Hepatic stellate cell (primary cell): ENCODE results near the gene ADAMTS15.

Experiments
- DNase-seq: peaks from one replicate; pipeline ENCODE4 v3.0.0; 2011; ENCODE audit warnings: low spot score

ADAMTS15 gene

DNA sequence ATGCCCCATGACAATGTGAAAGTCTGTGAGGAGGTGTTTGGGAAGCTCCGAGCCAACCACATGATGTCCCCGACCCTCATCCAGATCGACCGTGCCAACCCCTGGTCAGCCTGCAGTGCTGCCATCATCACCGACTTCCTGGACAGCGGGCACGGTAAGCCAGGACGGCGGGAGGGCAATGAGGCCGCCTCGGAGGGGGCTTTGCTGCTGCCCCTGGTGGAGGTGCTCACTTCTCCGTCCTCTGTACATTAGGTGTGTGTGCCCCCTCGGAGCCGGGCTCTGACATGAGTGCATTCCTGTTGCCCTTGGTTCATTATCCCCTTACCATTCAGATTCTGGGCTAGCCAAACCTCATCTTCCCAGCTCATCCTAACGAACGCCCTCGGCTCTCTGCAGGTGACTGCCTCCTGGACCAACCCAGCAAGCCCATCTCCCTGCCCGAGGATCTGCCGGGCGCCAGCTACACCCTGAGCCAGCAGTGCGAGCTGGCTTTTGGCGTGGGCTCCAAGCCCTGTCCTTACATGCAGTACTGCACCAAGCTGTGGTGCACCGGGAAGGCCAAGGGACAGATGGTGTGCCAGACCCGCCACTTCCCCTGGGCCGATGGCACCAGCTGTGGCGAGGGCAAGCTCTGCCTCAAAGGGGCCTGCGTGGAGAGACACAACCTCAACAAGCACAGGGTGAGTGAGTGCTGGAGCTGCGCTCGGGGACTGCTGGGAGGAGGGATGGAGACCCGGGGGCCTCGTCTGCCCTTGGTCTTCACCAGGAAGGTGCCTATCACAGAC lies 13.8 kb downstream of the ADAMTS15 start:
- no peak for DNase-seq

DNA sequence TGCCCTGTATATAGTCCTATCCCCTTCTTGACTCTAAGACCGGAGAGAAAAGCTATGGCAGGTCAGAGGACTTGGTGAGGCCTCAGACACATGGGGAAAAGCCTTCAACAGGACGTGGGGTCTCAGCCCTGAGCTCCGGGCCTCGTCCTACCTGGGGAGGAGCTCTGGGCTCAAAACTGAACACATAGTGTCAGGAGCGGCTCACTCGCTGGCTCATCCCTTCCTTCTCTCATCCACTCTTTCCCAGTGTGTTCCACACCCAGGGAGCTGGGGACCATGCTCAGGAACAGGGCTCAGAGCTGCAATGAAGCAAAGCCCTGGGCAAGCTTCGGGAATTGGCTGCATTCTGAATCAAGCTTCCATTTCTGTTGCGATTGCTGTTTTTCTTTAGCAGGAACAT lies 14.5 kb downstream of the ADAMTS15 start:
- DNase-seq: no peak

DNA sequence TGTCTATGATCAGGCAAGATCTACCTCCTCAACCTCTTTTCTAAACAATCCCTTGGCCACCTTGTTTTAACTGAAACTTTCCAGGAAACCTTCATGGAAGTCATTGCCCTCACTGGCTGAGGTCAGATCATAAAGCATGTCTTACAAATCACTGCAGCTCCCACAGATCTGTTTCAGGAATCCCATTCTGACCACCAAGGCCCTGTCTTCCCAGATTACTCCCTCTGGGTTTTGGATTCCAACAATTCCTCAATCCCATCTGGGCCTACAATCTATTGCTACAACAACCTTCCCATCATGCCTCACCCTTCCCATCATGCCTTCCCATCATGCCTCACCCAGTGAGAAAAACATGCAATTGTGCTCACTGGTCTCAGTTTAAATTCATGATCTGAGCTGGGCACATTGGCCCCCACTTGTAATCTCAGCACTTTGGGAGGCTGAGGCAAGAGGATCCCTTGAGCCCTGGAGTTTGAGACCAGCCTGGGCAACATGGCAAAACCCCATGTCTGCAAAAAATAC lies 15.9 kb downstream of the ADAMTS15 start:
- peak; percentile 64 for DNase-seq

DNA sequence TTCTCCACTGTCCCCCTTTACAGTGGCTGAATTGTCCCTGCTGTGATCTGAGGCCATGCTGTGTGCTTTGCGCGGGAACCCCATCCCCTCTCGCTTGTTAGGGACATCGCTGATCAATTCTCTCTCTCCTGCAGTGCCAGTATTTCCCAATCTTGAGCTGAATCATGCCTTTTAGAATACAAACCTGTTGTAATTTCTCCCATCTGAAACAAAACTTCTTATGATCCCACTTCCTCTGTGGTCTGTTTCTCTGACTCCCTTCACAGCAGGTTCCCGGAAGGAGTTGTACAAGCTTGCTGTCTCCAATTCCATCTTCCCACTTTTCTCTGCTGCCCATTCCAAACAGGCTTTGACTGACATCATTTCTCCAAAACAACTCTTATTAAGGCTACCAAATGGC lies 16.8 kb downstream of the ADAMTS15 start:
- no peak for DNase-seq

DNA sequence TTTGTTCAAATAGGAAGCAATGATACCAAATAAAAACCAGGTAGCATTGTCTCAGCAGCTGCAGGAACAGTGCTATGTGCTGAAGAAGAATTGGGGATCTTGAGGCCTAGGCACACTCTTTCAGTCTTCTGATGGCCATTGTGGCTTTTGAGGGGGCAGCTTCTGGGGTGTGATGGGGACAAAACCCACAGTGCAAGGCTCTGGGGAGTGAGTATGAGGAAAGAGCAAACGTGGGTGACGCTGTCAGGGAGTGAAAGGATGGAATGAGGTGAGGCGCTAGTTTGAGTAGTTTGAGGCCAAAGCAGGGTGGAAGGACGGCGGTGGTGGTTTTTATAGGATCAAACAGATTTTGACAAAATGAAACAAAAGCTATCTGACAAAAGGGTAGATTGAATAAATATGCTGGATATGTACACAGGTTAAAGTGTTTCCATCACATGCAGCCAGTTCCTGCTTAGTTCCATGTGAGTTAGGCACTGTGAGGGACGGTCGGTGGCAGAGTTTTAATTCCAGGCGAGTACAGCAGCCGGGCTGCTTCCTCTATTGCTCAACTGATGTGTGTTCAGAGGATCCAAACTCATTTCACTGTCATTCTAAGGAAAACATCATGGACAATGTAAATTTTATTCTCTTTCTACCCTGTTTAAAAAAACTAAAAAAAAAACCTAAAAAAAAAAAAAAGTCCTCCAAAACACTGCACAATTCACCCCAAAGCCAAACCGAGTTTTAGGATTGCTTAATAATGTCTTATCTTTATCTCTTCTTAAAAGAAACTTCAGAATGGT lies 18.9 kb downstream of the ADAMTS15 start:
- DNase-seq: no peak

DNA sequence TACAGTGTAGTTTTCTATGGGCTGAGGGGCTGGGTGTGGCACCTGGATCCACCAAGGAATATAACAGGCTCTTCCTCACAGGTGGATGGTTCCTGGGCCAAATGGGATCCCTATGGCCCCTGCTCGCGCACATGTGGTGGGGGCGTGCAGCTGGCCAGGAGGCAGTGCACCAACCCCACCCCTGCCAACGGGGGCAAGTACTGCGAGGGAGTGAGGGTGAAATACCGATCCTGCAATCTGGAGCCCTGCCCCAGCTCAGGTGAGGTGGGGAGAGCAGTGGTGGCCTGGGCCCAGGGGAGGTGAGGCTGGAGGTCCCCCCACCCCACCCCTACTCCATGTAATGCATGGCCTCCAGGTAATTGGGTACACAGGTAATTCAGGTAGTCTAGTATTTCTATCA lies 20.7 kb downstream of the ADAMTS15 start:
- DNase-seq: no peak

DNA sequence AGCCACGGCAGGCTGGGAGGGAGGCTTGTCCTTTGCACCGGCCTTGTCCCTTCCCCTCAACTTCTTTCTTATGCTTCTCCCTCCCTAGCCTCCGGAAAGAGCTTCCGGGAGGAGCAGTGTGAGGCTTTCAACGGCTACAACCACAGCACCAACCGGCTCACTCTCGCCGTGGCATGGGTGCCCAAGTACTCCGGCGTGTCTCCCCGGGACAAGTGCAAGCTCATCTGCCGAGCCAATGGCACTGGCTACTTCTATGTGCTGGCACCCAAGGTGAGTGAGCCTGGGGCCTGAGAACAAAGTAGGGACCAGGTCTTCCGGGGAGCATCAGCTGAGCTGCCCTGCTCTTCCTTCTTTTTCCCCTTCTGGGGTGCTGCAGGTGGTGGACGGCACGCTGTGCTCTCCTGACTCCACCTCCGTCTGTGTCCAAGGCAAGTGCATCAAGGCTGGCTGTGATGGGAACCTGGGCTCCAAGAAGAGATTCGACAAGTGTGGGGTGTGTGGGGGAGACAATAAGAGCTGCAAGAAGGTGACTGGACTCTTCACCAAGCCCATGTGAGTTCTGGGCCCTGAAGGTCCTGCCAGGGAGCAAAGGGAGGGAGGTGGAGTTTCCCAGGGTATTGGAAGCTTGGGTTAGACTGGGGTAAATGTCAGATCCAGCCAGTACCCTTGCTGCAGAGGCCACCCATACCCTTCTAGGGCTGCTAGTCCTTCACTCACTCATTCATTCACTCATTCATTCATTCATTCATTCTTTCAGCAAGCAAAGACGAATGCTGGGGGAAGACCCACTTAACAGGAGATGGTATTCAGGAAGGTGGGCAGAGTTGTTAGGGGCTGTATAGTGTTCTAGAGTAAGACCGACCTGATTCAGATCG lies 22.6 kb downstream of the ADAMTS15 start:
- DNase-seq: no peak

DNA sequence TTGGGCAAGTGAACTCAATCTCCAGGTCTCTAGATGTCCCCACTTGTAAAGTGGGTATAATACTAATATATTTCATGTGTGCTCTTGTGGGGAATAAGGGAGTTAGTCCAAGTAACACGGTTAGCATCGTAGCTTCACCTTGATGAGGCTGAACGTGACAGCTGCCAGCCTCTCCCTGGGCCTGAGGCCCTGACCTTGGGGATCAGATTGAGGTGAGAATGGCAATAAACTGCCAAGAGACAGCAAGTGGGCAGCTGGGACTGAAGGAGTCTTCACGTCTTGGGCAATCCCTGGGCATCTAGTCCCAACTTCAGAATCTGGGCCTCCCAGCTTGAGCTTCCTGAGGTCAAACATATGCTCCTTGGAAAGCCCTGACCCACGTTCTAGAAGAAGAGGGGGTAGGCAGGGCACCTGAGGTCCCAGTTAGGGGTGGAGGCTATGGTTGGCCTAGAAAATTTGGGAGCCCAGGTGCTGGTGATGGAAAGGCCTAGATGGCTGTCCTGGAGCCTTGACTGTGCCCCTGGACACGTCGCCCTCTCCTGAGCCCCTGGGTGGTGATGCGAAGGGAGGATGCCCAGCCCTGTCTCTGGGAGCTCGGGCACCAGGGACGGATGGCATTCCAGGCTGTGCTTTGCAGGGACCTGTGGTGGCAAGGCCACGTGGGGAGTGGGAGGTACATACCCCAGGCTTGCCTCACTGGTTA lies 23.4 kb downstream of the ADAMTS15 start:
- no peak for DNase-seq

DNA sequence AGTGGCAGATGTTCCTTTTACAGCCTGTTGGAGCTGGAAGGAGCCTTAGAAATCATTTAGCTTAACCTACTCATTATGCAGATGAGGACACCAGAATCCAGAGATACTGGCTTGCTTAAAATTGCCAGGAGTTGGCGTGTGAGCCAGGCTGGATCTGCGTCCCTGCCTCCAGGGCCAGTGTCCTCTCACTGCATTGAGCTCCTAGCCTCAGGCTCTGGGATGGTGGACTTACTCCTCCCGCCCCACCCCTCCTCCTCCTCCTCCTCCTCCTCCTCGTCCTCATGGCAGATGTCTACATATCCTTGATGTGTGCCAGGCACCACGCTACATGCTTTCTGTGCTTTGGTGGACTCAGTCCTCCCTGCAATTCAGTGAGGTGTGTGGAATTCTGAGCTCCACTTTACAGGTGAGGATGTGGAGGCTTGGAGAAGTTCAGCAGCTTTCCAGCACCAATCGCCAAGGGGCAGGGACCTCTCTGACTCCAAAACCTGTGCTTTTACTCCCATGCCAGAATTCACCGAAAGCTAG lies 24.1 kb downstream of the ADAMTS15 start:
- DNase-seq: no peak

DNA sequence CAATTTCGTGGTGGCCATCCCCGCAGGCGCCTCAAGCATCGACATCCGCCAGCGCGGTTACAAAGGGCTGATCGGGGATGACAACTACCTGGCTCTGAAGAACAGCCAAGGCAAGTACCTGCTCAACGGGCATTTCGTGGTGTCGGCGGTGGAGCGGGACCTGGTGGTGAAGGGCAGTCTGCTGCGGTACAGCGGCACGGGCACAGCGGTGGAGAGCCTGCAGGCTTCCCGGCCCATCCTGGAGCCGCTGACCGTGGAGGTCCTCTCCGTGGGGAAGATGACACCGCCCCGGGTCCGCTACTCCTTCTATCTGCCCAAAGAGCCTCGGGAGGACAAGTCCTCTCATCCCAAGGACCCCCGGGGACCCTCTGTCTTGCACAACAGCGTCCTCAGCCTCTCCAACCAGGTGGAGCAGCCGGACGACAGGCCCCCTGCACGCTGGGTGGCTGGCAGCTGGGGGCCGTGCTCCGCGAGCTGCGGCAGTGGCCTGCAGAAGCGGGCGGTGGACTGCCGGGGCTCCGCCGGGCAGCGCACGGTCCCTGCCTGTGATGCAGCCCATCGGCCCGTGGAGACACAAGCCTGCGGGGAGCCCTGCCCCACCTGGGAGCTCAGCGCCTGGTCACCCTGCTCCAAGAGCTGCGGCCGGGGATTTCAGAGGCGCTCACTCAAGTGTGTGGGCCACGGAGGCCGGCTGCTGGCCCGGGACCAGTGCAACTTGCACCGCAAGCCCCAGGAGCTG lies 24.8 kb downstream of the ADAMTS15 start:
- DNase-seq: no peak

DNA sequence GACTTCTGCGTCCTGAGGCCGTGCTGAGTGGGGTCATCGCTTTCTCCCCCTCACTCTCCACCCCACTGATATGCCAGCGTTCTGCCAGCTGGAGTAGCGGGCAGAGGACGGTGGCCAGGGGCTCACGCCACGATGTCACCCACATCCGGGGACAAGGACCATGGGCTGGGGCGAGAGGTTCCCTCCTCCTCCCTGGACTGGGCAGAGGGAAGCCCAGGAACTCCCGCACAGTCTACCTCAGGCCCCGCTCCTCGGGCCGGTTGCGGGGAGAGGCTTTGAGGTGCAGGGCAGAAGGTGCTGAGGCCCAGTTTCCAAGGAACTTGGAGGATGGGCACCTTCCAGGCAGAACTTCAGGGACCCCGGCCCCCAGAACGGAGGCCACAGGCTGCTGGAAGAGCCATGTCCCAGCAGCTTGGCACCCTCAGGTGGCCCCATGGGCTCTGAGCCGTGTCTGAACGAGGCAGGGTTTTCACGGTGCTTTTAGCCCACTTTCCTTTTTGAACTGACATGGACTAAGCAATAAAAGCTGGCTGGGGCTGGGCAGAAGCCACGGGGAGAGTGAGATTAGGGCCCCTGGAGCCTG lies 25.4 kb downstream of the ADAMTS15 start:
- DNase-seq: no peak

DNA sequence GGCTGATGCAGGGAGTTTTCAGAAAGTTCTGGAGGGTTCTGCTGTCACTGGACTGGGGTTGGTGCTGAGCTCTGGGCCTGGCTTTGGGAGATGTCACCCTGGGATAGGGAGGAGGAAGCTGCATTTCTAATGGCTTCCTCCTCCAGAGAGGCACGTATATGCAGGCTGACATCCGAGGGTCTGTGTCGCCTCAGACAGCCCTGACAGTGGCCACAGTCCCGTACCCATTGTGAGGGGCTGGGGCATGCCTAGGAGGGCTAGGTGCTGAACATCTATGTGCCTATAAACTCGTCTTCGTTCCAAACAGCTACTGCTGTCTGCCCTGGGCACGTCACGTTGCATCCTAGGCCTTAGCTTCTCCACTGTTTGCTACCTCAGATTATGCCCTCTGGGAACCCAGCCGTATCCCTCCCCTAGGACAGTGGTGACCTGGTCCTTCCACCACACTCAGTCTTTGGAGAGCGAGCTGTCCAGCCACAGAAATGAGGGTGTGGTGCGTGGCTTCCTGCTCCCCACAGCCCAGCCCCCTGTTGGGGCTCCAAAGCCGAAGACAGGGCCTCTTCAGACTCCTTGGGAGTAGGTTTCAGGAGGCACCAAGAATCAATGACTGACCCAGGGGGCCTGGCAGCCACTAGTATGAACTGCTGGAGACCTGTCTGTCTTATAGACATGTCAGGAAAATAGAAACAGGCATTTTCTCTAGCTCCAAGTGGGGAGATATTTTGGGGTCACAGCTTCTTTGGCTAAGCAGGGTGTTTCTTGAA lies 26.4 kb downstream of the ADAMTS15 start:
- no peak for DNase-seq

DNA sequence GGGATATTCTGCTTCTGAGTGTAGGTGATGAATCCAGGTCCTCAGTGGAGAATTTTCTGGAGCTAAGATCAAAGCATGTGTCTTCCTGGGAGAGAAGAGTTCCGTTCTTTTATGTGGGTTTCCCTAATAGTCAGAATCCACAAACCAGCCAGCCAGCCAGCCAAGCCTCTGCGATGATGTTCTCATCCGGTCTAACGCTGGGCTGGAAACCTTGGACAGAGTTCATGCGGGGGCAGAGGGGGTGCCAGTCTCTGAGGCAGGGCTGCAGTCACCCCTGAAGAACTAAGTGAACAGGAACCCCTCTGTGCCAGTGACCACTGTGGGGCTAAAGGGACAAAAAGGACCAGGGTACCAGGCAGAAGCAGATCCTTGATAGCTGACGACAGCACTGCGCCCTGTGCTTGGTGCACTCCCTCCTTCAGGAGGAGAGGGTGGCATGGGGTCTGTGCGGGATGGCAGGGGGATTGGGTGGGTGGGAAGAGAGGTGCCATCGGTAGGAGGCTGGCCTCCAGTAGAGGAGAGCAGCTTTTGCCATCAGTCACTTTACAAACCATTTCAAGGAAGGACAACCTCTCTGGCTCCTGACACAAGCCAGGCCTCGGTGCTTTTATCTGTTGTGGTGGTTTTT lies 27.1 kb downstream of the ADAMTS15 start:
- no peak for DNase-seq

DNA sequence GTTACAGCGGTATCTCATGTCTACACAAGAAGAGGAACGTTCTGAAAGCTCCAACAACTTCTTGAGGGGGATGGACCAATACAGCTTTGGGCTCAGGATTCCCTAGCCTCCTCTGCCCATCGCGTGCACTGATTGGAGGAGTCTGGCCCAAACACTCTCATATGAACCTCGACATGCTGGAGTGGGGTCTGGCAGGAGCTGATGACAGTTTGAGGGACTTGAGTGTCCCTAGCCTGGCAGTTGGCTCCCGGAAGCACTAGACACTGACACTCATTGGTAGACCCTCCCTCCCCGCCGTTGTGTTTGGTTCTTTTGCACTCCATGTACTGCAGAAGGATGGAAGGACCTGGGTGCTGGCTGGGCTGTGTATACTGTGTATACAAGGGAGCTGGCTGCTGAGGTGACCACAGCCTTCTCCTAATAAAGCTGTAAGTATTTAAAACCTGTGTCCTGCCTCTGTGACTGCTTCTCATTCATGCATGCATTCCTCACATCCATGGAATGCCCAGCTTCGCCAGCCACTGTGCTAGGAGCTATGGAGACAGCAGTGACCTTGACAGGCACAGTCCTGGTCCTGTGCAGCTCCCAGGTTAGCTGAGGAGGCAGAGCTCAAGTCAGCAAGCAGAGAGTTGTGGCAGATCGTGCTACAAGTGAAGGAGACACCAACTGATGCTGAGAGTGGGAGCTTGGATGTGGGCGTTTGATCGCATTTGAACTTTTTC lies 27.9 kb downstream of the ADAMTS15 start:
- peak; percentile 60 for DNase-seq

DNA sequence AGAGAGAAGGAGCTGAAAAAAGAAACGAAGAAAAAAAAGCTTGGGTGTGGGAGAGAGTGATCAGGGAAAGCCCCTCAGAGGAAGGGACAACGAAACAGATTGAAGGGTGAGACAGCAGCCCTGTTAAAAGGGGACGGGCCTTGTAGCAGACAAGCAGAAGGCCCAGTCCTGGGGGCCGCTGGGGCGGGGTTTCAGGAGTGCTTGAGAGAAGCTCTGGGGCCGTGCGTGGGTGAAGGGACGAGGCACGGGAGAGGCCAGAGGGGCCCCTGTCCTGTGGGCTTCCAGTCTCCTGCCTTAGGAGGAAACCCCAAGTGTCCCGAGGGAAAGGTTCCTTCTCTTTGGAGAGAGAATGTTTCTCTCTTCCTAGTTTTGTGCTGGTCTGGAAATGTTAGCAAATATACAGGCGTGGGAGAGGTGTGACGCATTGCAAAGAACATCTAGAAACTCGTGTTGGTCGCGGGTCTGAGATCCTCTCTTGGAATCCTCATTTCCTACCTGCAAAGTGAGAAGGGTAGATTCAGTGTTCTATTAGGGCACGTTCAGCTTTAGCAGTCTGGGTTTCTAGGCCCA lies 28.6 kb downstream of the ADAMTS15 start:
- no peak for DNase-seq

DNA sequence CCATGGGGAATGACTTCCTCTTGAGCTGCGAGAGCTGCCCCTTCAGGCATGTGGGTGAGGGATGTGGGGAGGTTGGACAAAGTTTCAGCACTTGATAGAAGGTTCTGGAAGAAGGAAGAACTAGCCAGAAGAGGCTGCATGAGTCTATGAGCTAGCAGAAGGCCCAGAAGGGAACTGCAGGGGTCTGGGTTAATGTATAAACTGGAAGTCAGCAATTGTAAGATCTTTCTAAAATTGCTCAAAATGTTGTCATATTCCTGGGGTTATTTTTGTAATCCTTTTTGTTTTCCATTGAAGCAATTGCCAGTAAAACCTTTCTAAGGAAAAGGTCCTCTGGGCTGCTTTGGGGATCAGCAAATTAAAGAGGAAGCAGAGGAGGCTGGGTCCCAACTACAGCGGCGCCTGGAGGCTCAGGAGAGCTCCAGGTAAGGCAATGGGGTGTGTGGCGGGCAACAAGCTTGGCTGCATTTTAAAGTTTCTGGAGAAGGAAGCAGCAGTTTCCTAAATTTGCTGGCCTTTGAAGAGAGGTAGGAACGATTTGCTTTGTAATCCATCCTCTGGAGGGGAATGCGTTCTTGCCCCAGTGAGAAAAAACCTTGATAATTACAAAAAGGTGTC lies 29.2 kb downstream of the ADAMTS15 start:
- DNase-seq: peak; percentile 40

DNA sequence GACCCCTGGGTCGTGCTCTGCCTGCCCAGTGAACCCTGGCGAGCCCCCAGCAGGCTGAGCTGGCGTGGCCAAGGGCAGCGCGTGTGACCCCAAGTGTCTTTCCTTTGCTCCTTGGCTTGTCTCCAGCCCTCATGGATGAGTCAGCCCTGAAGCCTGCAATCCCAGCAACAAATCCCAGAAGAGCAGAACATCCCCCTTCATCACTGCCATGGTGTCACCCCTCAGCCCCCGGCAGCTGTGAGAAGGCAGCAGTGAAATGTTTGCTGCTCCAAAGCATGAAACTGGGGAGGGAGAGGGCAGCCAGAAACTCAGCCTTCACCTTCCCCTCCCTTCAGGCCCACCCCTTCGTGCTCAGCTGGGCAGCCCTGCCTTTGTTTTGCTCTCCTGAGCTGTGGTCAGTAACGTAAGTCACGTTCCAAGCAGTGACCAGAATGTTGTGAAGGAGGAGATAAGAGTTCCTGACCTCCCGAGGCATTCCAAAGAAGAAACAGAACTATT lies 29.8 kb downstream of the ADAMTS15 start:
- peak; percentile 99 for DNase-seq
